ENCODE data around the gene VAX1.
"Not testable (repeated sequence)": the region's sequence is repeated elsewhere in the genome, so short reads cannot be mapped to it uniquely, and the experiment has no call there.

The VAX1 gene

GRCh38 chr10:117134306-117135025 is 3.6 kb downstream of the VAX1 start:
- DNase-seq, result peak; percentile 81

- no peak for DNase-seq
Observed at GRCh38 chr10:117134056-117134305, 4.1 kb downstream of the VAX1 start.

GRCh38 chr10:117133273-117134055 is 4.6 kb downstream of the VAX1 start:
- DNase-seq, result peak; percentile 81

- DNase-seq, result peak; percentile 88
Observed at GRCh38 chr10:117132751-117133231, 5.3 kb downstream of the VAX1 start.

- peak; percentile 73 for DNase-seq
Observed at GRCh38 chr10:117131376-117132327, 6.4 kb downstream of the VAX1 start.

- peak; percentile 28 for DNase-seq
Observed at GRCh38 chr10:117130862-117131375, 7.2 kb downstream of the VAX1 start.

- no peak for DNase-seq
Observed at GRCh38 chr10:117130346-117130745, 7.7 kb downstream of the VAX1 start.

- not testable (repeated sequence) for DNase-seq
Observed at GRCh38 chr10:117126645-117127044, 11.4 kb downstream of the VAX1 start.

- no peak for DNase-seq
Observed at GRCh38 chr10:117126034-117126433, 12.0 kb downstream of the VAX1 start.

- no peak for DNase-seq
Observed at GRCh38 chr10:117112220-117112619, 25.9 kb downstream of the VAX1 start.

GRCh38 chr10:117107238-117107637 is 30.8 kb downstream of the VAX1 start:
- no peak for DNase-seq

GRCh38 chr10:117096599-117097201 is 41.4 kb downstream of the VAX1 start:
- DNase-seq, result peak; percentile 70

- DNase-seq, result peak; percentile 81
Observed at GRCh38 chr10:117094856-117095255, 43.2 kb downstream of the VAX1 start.

GRCh38 chr10:117092386-117092785 is 45.7 kb downstream of the VAX1 start:
- DNase-seq, result no peak

GRCh38 chr10:117090834-117091233 is 47.2 kb downstream of the VAX1 start:
- DNase-seq, result no peak

- DNase-seq, result no peak
Observed at GRCh38 chr10:117087521-117087920, 50.5 kb downstream of the VAX1 start.

- DNase-seq, result no peak
Observed at GRCh38 chr10:117086546-117086945, 51.5 kb downstream of the VAX1 start.

- not testable (repeated sequence) for DNase-seq
Observed at GRCh38 chr10:117084421-117085246, 53.4 kb downstream of the VAX1 start.

Measured in retina (tissue), 1 donor.